Keratinocyte (primary cell): ENCODE results near the gene GADD45GIP1. TPM values are rescaled to one million over a fixed set of nuclear protein-coding genes. Genes with fewer than 3 reads are reported as not detected.

Experiments
- DNase-seq: peaks from one replicate; pipeline ENCODE4 v3.0.0-alpha.2; 2011; ENCODE audit warnings: low read depth, missing footprints, low spot score
- FAIRE-seq: peaks from 2 replicates; lab custom pipeline; 2011; peaks lifted over from hg19 to GRCh38; lab: Jason Lieb, UNC
- H2AFZ ChIP-seq: 2 replicates; pipeline ENCODE4 v1.6.0; 2012; ENCODE audit warnings: low read length, control low read depth, inconsistent platforms; ENCODE audit not compliant: control insufficient read depth
- H3K27ac ChIP-seq: 2 replicates; pipeline ENCODE4 v1.5.1; 2011; ENCODE audit warnings: low read length; ENCODE audit not compliant: control insufficient read depth, insufficient read depth
- H3K27me3 ChIP-seq: 3 replicates; pipeline ENCODE4 v1.6.0; 2011; ENCODE audit warnings: low read length; ENCODE audit not compliant: control insufficient read depth, insufficient read depth; ENCODE audit errors: extremely low read depth
- H3K36me3 ChIP-seq, 2 experiments: 2 replicates in 1 of 2; 3 replicates in 1 of 2; pipeline ENCODE4 v1.5.1; 2011; ENCODE audit warnings: low read length in 2 of 2, mild to moderate bottlenecking in 1 of 2; ENCODE audit not compliant: control insufficient read depth in 2 of 2, insufficient read depth in 2 of 2; ENCODE audit errors: extremely low read depth in 1 of 2
- H3K4me1 ChIP-seq: 3 replicates; pipeline ENCODE4 v1.5.1; 2011; ENCODE audit warnings: low read length; ENCODE audit not compliant: control insufficient read depth, insufficient read depth; ENCODE audit errors: extremely low read depth
- H3K4me2 ChIP-seq: 3 replicates; pipeline ENCODE4 v1.6.0; 2011; ENCODE audit warnings: low read depth, low read length; ENCODE audit not compliant: control insufficient read depth, insufficient read depth; ENCODE audit errors: extremely low read depth
- H3K4me3 ChIP-seq, 3 experiments: fragments of 200-600 bp in 1 of 3; sonication (generic) in 1 of 3; 2 replicates in 2 of 3; 3 replicates in 1 of 3; pipeline ENCODE4 v1.5.1; 2011 to 2016; ENCODE audit warnings: low read length in 3 of 3, mild to moderate bottlenecking in 3 of 3, control low read depth in 2 of 3, inconsistent platforms in 1 of 3, low read depth in 1 of 3, mixed read lengths in 1 of 3, mixed run types in 1 of 3, moderate library complexity in 1 of 3; ENCODE audit not compliant: control insufficient read depth in 2 of 3, insufficient read depth in 2 of 3; ENCODE audit errors: extremely low read depth in 1 of 3
- H3K79me2 ChIP-seq: 2 replicates; pipeline ENCODE4 v1.6.0; 2012; ENCODE audit warnings: low read length; ENCODE audit not compliant: control insufficient read depth, insufficient read depth
- H3K9ac ChIP-seq: 3 replicates; pipeline ENCODE4 v1.6.0; 2011; ENCODE audit warnings: low read length; ENCODE audit not compliant: control insufficient read depth, insufficient read depth; ENCODE audit errors: extremely low read depth
- H3K9me1 ChIP-seq: 3 replicates; pipeline ENCODE4 v1.6.0; 2011; ENCODE audit warnings: low read length; ENCODE audit not compliant: control insufficient read depth, insufficient read depth; ENCODE audit errors: extremely low read depth
- H3K9me3 ChIP-seq: 2 replicates; pipeline ENCODE4 v1.5.1; 2012; ENCODE audit warnings: low read depth, low read length; ENCODE audit not compliant: control insufficient read depth
- H4K20me1 ChIP-seq: 3 replicates; pipeline ENCODE4 v1.6.0; 2011; ENCODE audit warnings: low read length; ENCODE audit not compliant: control insufficient read depth, insufficient read depth; ENCODE audit errors: extremely low read depth
- CTCF ChIP-seq, 3 experiments: IDR thresholded peaks in 1 of 3; conservative IDR thresholded peaks in 1 of 3; optimal IDR thresholded peaks in 1 of 3; 2 replicates in 2 of 3; 3 replicates in 1 of 3; pipeline versions ENCODE3 to v1.5.1; 2011; ENCODE audit warnings: low read length in 3 of 3, mild to moderate bottlenecking in 3 of 3, moderate library complexity in 2 of 3, control low read depth in 1 of 3, inconsistent platforms in 1 of 3; ENCODE audit not compliant: insufficient read depth in 2 of 3; ENCODE audit errors: extremely low read depth in 1 of 3
- EZH2 ChIP-seq: IDR thresholded peaks from one replicate; pipeline ENCODE4 v1.6.1; 2012; ENCODE audit warnings: inconsistent platforms, mild to moderate bottlenecking, low read length, moderate library complexity
- dilution Hi-C: fragments of 300-500 bp; cut with MboI; formaldehyde crosslinking; loops from one replicate; pipeline ENCODE4 v1.7.0; 2020; ENCODE audit warnings: low sequenced_read_pairs; ENCODE audit not compliant: extremely low pct_ligation_motif_present
- polyA plus RNA-seq, 5 experiments: library from polyadenylated mRNA; depleted of rRNA in 3 of 5; stranded (reverse) in 3 of 5; stranded (forward) in 1 of 5; unstranded in 1 of 5; fragments of >200 nt; gene quantifications; 1 replicate in 1 of 5; 2 replicates in 3 of 5; 3 replicates in 1 of 5; pipeline versions ENCODE4 v1.2.1 to v1.2.3, GENCODE V29; 2011 to 2012; ENCODE audit warnings: missing spikeins in 2 of 5, low read depth in 1 of 5, low replicate concordance in 1 of 5

GADD45GIP1 gene
- polyA plus RNA-seq, 1 donor (not counting 4 experiments of a cell fraction or from before 2014, with no cell fraction given) = 35.5 TPM

DNA sequence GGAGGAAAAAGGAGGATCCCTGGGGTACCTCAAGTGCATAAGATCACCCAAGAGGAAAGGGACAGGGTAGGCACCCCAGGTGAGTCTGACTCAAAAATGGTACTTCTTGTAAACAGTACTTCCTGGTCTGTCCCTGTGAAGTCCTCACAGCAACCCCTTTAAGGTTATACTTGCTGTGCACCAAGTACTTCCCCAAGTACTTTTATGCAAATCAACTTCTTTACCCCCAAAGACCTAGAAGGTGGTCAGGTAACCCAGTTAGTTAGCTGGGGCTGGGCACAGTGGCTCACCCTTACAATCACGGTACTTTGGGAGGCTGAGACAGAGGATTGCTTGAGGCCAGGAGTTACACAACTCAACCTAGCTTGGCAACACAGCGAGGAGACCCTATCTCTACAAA lies 16.1 kb downstream of the GADD45GIP1 start:
- peaks cover 2% of the 10 kb centered on the region for H3K9me1 ChIP-seq
- no peaks in the 10 kb centered on the region for H3K27me3 ChIP-seq
- TF ChIP-seq EZH2 (no peak), CTCF (optimal IDR thresholded peaks at IDR 0.05 in 1 of 3, IDR thresholded peaks at IDR 0.05 in 1 of 3, conservative IDR thresholded peaks at IDR 0.05 in 1 of 3; ENCODE audit: extremely low read depth in 1 of 3, insufficient read depth in 2 of 3, low read length in 3 of 3) (no peak)
- H3K79me2 ChIP-seq = peaks cover 47% of the 10 kb centered on the region
- FAIRE-seq (no peak), DNase-seq (no peak)
- peak overlapping the region; percentile 81 for H3K27ac ChIP-seq
- dilution Hi-C loops = no loop called here
- H3K9me3 ChIP-seq = no peaks in the 10 kb centered on the region
- H3K4me2 ChIP-seq = peak overlapping the region; percentile 81
- no peak overlapping the region for H2AFZ ChIP-seq
- H3K4me3 ChIP-seq = peak overlapping the region; percentile 34 to 99 (median 95)
- H3K4me1 ChIP-seq = peaks cover 30% of the 10 kb centered on the region
- H3K9ac ChIP-seq = peak overlapping the region; percentile 95
- H4K20me1 ChIP-seq = peaks cover 23% of the 10 kb centered on the region
- H3K36me3 ChIP-seq = peaks cover 34 to 38% of the 10 kb centered on the region in 2 experiments

DNA sequence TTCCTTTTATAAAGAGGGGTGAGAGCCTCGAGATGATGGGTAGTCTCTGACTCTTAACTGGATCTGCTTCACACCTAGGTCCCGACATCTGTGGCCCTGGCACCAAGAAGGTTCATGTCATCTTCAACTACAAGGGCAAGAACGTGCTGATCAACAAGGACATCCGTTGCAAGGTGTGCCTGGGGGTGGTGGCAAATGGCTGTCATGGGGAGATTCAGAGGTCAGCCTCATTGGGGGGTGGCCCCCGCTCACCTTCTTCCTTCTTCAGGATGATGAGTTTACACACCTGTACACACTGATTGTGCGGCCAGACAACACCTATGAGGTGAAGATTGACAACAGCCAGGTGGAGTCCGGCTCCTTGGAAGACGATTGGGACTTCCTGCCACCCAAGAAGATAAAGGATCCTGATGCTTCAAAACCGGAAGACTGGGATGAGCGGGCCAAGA lies 17.0 kb downstream of the GADD45GIP1 start:
- no peak for DNase-seq
- no peak for FAIRE-seq
- peaks cover 47% of the 10 kb centered on the region for H3K79me2 ChIP-seq
- H3K27me3 ChIP-seq = no peaks in the 10 kb centered on the region
- dilution Hi-C loops = no loop called here
- H2AFZ ChIP-seq = no peak overlapping the region
- peaks cover 34 to 38% of the 10 kb centered on the region in 2 experiments for H3K36me3 ChIP-seq
- H3K9ac ChIP-seq = peak overlapping the region; percentile 95
- TF ChIP-seq CTCF (optimal IDR thresholded peaks at IDR 0.05 in 1 of 3, IDR thresholded peaks at IDR 0.05 in 1 of 3, conservative IDR thresholded peaks at IDR 0.05 in 1 of 3; ENCODE audit: extremely low read depth in 1 of 3, insufficient read depth in 2 of 3, low read length in 3 of 3) (no peak), EZH2 (no peak)
- H3K4me1 ChIP-seq = peaks cover 30% of the 10 kb centered on the region
- no peaks in the 10 kb centered on the region for H3K9me3 ChIP-seq
- peak overlapping the region; percentile 81 for H3K4me2 ChIP-seq
- peaks cover 23% of the 10 kb centered on the region for H4K20me1 ChIP-seq
- peak overlapping the region; percentile 79 to 99 (median 95) for H3K4me3 ChIP-seq
- peaks cover 2% of the 10 kb centered on the region for H3K9me1 ChIP-seq
- H3K27ac ChIP-seq = peak overlapping the region; percentile 81
